Astrocyte of the spinal cord (primary cell): ENCODE data around the gene LEMD2.

Source experiments
- DNase-seq: peaks from one replicate; pipeline ENCODE4 v3.0.0; 2011; ENCODE audit warnings: low read depth, low spot score
- H3K4me3 ChIP-seq: 2 replicates; pipeline ENCODE4 v1.5.1; 2011; ENCODE audit warnings: low read depth, mild to moderate bottlenecking, low read length, moderate library complexity
- CTCF ChIP-seq: IDR thresholded peaks from 2 replicates; pipeline ENCODE4 v1.5.1; 2012; ENCODE audit warnings: low read depth, mild to moderate bottlenecking, low read length, inconsistent platforms
- in situ Hi-C: cut with HindIII; loops from 2 replicates; pipeline ENCODE4 v1.10.0; 2017; ENCODE audit warnings: low sequenced_read_pairs

LEMD2 gene

GRCh38 chr6:33757906-33758305, 31.0 kb downstream of the LEMD2 start:
- no peak overlapping the region for H3K4me3 ChIP-seq
- no peak for DNase-seq
- in situ Hi-C loops: no loop called here
- TF ChIP-seq CTCF: no peak

- TF ChIP-seq CTCF: no peak
- no peak for DNase-seq
- no peak overlapping the region for H3K4me3 ChIP-seq
- in situ Hi-C loops: no loop called here
These were observed 31.8 kb downstream of the LEMD2 start for GRCh38 chr6:33757113-33757512.

- TF ChIP-seq CTCF: no peak
- in situ Hi-C loops: no loop called here
- DNase-seq: no peak
These were observed 32.5 kb downstream of the LEMD2 start for GRCh38 chr6:33756211-33756954.

GRCh38 chr6:33755070-33755869, 33.7 kb downstream of the LEMD2 start:
- in situ Hi-C loops: no loop called here
- DNase-seq: no peak
- no peak for TF ChIP-seq CTCF
- H3K4me3 ChIP-seq: no peak overlapping the region

More at GRCh38 chr6:33756211-33756954, 32.5 kb downstream of the LEMD2 start:
- no peak overlapping the region for H3K4me3 ChIP-seq

GRCh38 chr6:33754222-33754621, 34.7 kb downstream of the LEMD2 start:
- no peak for DNase-seq
- H3K4me3 ChIP-seq: no peak overlapping the region
- TF ChIP-seq CTCF: no peak
- in situ Hi-C loops: no loop called here

- TF ChIP-seq CTCF: no peak
- DNase-seq: no peak
- H3K4me3 ChIP-seq: no peak overlapping the region
- in situ Hi-C loops: no loop called here
These were observed 36.3 kb downstream of the LEMD2 start for GRCh38 chr6:33752646-33753015.
